HepG2 (cell line): ENCODE data around the gene TULP4. TPM values are rescaled to one million over a fixed set of nuclear protein-coding genes. Genes with fewer than 3 reads are reported as not detected.

ENCODE experiments used
- ATAC-seq: fragments of 200-7000 bp; cut with Tn5 transposase; 3 replicates; pipeline ENCODE4 v1.9.1; 2020; ENCODE audit warnings: mild to moderate bottlenecking, moderate library complexity
- BruUV-seq: library from RNA; stranded (reverse); fragments of 400-500 nt; replicated peaks from 2 replicates; lab custom pipeline; 2021; lab: Mats Ljungman, UMichigan
- CTCF ChIA-PET: fragments of 300-600 bp; formaldehyde crosslinking; extraction: SDS; loops from one replicate; lab custom pipeline; 2021; ENCODE audit warnings: low total read pairs, inconsistent platforms, low intra/inter-chr PET ratio; lab: Yijun Ruan, JAX
- POLR2A ChIA-PET: fragments of 350-600 bp; sonication (Branson Sonifier 250); formaldehyde crosslinking; loops from one replicate; lab custom pipeline; 2020; ENCODE audit warnings: antibody characterized with exemption, inconsistent platforms; lab: Yijun Ruan, JAX
- DNase-seq: peaks from one replicate; pipeline ENCODE4 v3.0.0-alpha.2; 2015; ENCODE audit warnings: low spot score
- FAIRE-seq: peaks from 3 replicates; lab custom pipeline; 2011; peaks lifted over from hg19 to GRCh38; lab: Jason Lieb, UNC
- H2AFZ ChIP-seq: one replicate; pipeline ENCODE4 v1.6.1; 2011; ENCODE audit warnings: low read length, inconsistent platforms
- H3K27ac ChIP-seq: fragments of 300-600 bp; 3 replicates; pipeline ENCODE4 v1.8.0; 2011; ENCODE audit warnings: mixed run types, mild to moderate bottlenecking, mixed read lengths, low read length, inconsistent platforms; ENCODE audit not compliant: insufficient read depth; ENCODE audit errors: extremely low read length
- H3K27me3 ChIP-seq, 2 experiments: fragments of 200-600 bp in 1 of 2; 2 replicates in 1 of 2; 3 replicates in 1 of 2; pipeline versions ENCODE4 v1.6.0 to v1.8.0; 2011; ENCODE audit warnings: low read length in 2 of 2, mild to moderate bottlenecking in 2 of 2, moderate library complexity in 2 of 2, inconsistent platforms in 1 of 2; ENCODE audit not compliant: insufficient read depth in 2 of 2, control insufficient read depth in 1 of 2
- H3K36me3 ChIP-seq, 2 experiments: fragments of 200-600 bp in 1 of 2; replicated peaks in 1 of 2; 2 replicates in 1 of 2; 3 replicates in 1 of 2; pipeline versions ENCODE4 v1.5.1 to v1.8.0; 2011; ENCODE audit warnings: low read length in 2 of 2, inconsistent platforms in 1 of 2; ENCODE audit not compliant: insufficient read depth in 2 of 2, control insufficient read depth in 1 of 2
- H3K4me1 ChIP-seq: 2 replicates; pipeline ENCODE4 v1.5.1; 2012; ENCODE audit warnings: low read length, inconsistent platforms; ENCODE audit not compliant: insufficient read depth
- H3K4me2 ChIP-seq: 2 replicates; pipeline ENCODE4 v1.6.0; 2011; ENCODE audit warnings: low read depth, low read length, inconsistent platforms
- H3K4me3 ChIP-seq, 3 experiments: fragments of 200-600 bp in 1 of 3; sonication (generic), shearing (Covaris generic) in 1 of 3; replicated peaks in 1 of 3; 2 replicates each; pipeline ENCODE4 v1.5.1; 2011 to 2016; ENCODE audit warnings: low read length in 3 of 3, inconsistent platforms in 2 of 3, low read depth in 2 of 3, mild to moderate bottlenecking in 2 of 3, control low read depth in 1 of 3, mixed read lengths in 1 of 3; ENCODE audit not compliant: insufficient read depth in 1 of 3
- H3K79me2 ChIP-seq: one replicate; pipeline ENCODE4 v1.6.1; 2011; ENCODE audit warnings: low read length, inconsistent platforms; ENCODE audit not compliant: insufficient read depth
- H3K9ac ChIP-seq: 2 replicates; pipeline ENCODE4 v1.6.0; 2011; ENCODE audit warnings: mild to moderate bottlenecking, low read depth, low read length, inconsistent platforms; ENCODE audit not compliant: insufficient read depth
- H3K9me3 ChIP-seq: 2 replicates; pipeline ENCODE4 v1.5.1; 2012; ENCODE audit warnings: mild to moderate bottlenecking, low read length
- H4K20me1 ChIP-seq: 2 replicates; pipeline ENCODE4 v1.6.0; 2011; ENCODE audit warnings: inconsistent platforms, mild to moderate bottlenecking, low read length, moderate library complexity; ENCODE audit not compliant: insufficient read depth
- CBFB ChIP-seq: sonication (generic); formaldehyde crosslinking; IDR thresholded peaks from 2 replicates; pipeline ENCODE4 v1.4.0; 2020; ENCODE audit warnings: missing genetic modification reagents
- CHD4 ChIP-seq: fragments of 200-600 bp; sonication (generic); IDR thresholded peaks from 2 replicates; pipeline ENCODE4 v1.7.0; 2017; ENCODE audit warnings: mild to moderate bottlenecking, low read length, borderline replicate concordance
- KLF11 ChIP-seq: IDR thresholded peaks from 2 replicates; pipeline ENCODE4 v1.6.1; 2016; ENCODE audit warnings: missing compliant biosample characterization
- MYNN ChIP-seq: sonication (generic); formaldehyde crosslinking; IDR thresholded peaks from 2 replicates; pipeline ENCODE4 v1.4.0; 2020; ENCODE audit warnings: mild to moderate bottlenecking, low read depth, missing genetic modification reagents
- XRCC5 ChIP-seq: fragments of 200-400 bp; formaldehyde crosslinking; optimal IDR thresholded peaks from 2 replicates; pipeline ENCODE3; 2017; ENCODE audit warnings: mild to moderate bottlenecking, low read length
- ZNF343 ChIP-seq: sonication (generic); formaldehyde crosslinking; IDR thresholded peaks from 2 replicates; pipeline ENCODE4 v1.4.0; 2020; ENCODE audit warnings: mild to moderate bottlenecking, missing genetic modification reagents
- ZNF574 ChIP-seq: sonication (generic); formaldehyde crosslinking; IDR thresholded peaks from 2 replicates; pipeline ENCODE4 v1.4.0; 2020; ENCODE audit warnings: missing genetic modification reagents
- ZUFSP ChIP-seq: sonication (generic); formaldehyde crosslinking; IDR thresholded peaks from 2 replicates; pipeline ENCODE4 v1.9.0; 2021; ENCODE audit warnings: missing genetic modification reagents, mild to moderate bottlenecking, borderline replicate concordance
- WGBS: methylation state at CpG from one replicate; pipeline ENCODE4 v1.1.6; 2017; ENCODE audit warnings: low lambda C conversion rate; 5-methylcytosine and 5-hydroxymethylcytosine counted together
- in situ Hi-C: cut with HindIII; loops from 2 replicates; pipeline ENCODE4 v1.10.0; 2017; ENCODE audit warnings: low pct_unique_long_range_greater_than_20kb; ENCODE audit not compliant: extremely low pct_ligation_motif_present
- intact Hi-C: fragments of 100-400 bp; cut with micrococcal nuclease; formaldehyde crosslinking; loops from one replicate; pipeline ENCODE4 v1.10.0; 2022; ENCODE audit not compliant: unreplicated experiment
- polyA plus RNA-seq, 8 experiments: library from polyadenylated mRNA; depleted of rRNA in 3 of 8; stranded (reverse) in 7 of 8; unstranded in 1 of 8; fragments of >200 nt; fragmentation: Illumina TruSeq in 4 of 8; extraction: Trizol in 4 of 8; gene quantifications; 2 replicates each; pipeline versions ENCODE4 v1.2.1 to v1.2.3, GENCODE V29; 2011 to 2016; ENCODE audit warnings: low read depth in 4 of 8, missing spikeins in 1 of 8, mixed read lengths in 1 of 8; ENCODE audit not compliant: insufficient read depth in 1 of 8
- total RNA-seq, 5 experiments: library from RNA; depleted of rRNA; stranded (reverse); fragments of >200 nt; fragmentation: Illumina TruSeq; extraction: Trizol; gene quantifications; 2 replicates each; pipeline ENCODE4 v1.2.3, GENCODE V29; 2016; ENCODE audit warnings: low read depth in 1 of 5
- TF ChIP-seq, protein P1 (sequence below): sonication (generic); formaldehyde crosslinking; IDR thresholded peaks from 2 replicates; pipeline ENCODE4 v1.5.0; 2020; ENCODE audit warnings: missing genetic modification reagents
- TF ChIP-seq, protein P2 (sequence below), 2 experiments: sonication (generic) in 1 of 2; formaldehyde crosslinking in 1 of 2; IDR thresholded peaks; 2 replicates each; pipeline versions ENCODE4 v1.5.1 to v1.6.1; 2011 to 2020; ENCODE audit warnings: borderline replicate concordance in 1 of 2, low read depth in 1 of 2, low read length in 1 of 2, mild to moderate bottlenecking in 1 of 2, missing genetic modification reagents in 1 of 2, moderate library complexity in 1 of 2
- TF ChIP-seq, protein P3 (sequence below): sonication (generic); formaldehyde crosslinking; IDR thresholded peaks from 2 replicates; pipeline ENCODE4 v1.4.0; 2020; ENCODE audit warnings: mild to moderate bottlenecking, missing genetic modification reagents

TULP4 gene
- total and polyA plus RNA-seq, 2 of the 13 experiments (the other 11 are each of a cell fraction or from before 2014, with no cell fraction given), result 21.1 to 122 TPM

DNA sequence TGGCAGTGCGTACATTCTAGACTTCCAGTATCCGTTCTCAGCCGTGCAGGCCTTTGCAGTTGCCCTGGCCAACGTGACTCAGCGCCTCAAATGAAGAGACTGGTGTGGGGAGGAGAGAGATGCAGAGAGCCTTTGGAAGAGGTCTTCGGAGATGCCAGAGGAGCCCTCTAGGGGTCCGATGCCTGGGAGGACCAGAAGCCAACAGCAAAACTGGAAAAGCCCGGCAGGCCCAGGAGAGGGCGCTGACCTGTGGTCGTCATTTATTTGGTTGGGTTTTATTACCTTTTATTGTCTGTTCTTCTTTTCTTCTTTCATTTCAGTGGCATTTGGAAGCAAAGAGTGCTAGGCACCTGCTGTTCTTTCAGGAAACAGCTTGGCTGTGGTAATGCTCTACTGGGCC lies 194.3 kb downstream of the TULP4 start (continued):
- no peak for TF ChIP-seq CBFB
- TF ChIP-seq ZNF574 (CRISPR knock-in tag), result 0 out of 2 replicates have a peak, but pooled peaks have one; percentile 28
- TF ChIP-seq, protein P1, sequence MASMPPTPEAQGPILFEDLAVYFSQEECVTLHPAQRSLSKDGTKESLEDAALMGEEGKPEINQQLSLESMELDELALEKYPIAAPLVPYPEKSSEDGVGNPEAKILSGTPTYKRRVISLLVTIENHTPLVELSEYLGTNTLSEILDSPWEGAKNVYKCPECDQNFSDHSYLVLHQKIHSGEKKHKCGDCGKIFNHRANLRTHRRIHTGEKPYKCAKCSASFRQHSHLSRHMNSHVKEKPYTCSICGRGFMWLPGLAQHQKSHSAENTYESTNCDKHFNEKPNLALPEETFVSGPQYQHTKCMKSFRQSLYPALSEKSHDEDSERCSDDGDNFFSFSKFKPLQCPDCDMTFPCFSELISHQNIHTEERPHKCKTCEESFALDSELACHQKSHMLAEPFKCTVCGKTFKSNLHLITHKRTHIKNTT (CRISPR knock-in tag), result no peak
- peak; percentile 57 for TF ChIP-seq XRCC5

- Histone ChIP-seq H3K4me1 (peaks cover 10% of the 10 kb centered on the region), H3K4me2 (no peak overlapping the region), H2AFZ (no peak overlapping the region), H4K20me1 (no peaks in the 10 kb centered on the region), H3K36me3 (peaks cover 10 to 27% of the 10 kb centered on the region in 2 experiments), H3K27me3 (no peaks in the 10 kb centered on the region), H3K9ac (no peak overlapping the region), H3K9me3 (no peaks in the 10 kb centered on the region), H3K27ac (no peak overlapping the region), H3K4me3 (no peak overlapping the region), H3K79me2 (no peaks in the 10 kb centered on the region)
- in situ Hi-C loops (loop anchor here (25.0 kb wide), 1 partner anchor 295 kb away; no protein-coding TSS in a partner anchor), intact Hi-C loops (loop anchor here (2.0 kb wide), 1 partner anchor 98 kb away; no protein-coding TSS in a partner anchor)
- POLR2A ChIA-PET, result no interaction called here
- CTCF ChIA-PET, result interaction anchor here (1.3 kb wide), 1 partner anchor 88 kb away, joined by 6 read pairs; no protein-coding TSS in a partner anchor
- 98% methylated on average over 7 of the region's 7 CpGs for WGBS
- no peak for ATAC-seq
- TF ChIP-seq ZUFSP (CRISPR knock-in tag), result no peak
- no peak for TF ChIP-seq KLF11
- TF ChIP-seq, protein P2, sequence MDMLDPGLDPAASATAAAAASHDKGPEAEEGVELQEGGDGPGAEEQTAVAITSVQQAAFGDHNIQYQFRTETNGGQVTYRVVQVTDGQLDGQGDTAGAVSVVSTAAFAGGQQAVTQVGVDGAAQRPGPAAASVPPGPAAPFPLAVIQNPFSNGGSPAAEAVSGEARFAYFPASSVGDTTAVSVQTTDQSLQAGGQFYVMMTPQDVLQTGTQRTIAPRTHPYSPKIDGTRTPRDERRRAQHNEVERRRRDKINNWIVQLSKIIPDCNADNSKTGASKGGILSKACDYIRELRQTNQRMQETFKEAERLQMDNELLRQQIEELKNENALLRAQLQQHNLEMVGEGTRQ (IDR thresholded peaks at IDR 0.05; ENCODE audit: low read depth, low read length), result no peak
- TF ChIP-seq, protein P2 (CRISPR knock-in tag; IDR thresholded peaks at IDR 0.05; ENCODE audit: borderline replicate concordance), result no peak
- TF ChIP-seq, protein P3, sequence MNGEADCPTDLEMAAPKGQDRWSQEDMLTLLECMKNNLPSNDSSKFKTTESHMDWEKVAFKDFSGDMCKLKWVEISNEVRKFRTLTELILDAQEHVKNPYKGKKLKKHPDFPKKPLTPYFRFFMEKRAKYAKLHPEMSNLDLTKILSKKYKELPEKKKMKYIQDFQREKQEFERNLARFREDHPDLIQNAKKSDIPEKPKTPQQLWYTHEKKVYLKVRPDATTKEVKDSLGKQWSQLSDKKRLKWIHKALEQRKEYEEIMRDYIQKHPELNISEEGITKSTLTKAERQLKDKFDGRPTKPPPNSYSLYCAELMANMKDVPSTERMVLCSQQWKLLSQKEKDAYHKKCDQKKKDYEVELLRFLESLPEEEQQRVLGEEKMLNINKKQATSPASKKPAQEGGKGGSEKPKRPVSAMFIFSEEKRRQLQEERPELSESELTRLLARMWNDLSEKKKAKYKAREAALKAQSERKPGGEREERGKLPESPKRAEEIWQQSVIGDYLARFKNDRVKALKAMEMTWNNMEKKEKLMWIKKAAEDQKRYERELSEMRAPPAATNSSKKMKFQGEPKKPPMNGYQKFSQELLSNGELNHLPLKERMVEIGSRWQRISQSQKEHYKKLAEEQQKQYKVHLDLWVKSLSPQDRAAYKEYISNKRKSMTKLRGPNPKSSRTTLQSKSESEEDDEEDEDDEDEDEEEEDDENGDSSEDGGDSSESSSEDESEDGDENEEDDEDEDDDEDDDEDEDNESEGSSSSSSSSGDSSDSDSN, result no peak
- no peak for TF ChIP-seq MYNN
- TF ChIP-seq ZNF343 (CRISPR knock-in tag), result no peak
- no peak for TF ChIP-seq CHD4
- FAIRE-seq, result no peak
- BruUV-seq, result no TSS peak
- DNase-seq, result no peak
Measured at GRCh38 chr6:158507174-158507573, 194.9 kb downstream of the TULP4 start.
